ENCODE measurements around the gene SAMD4B.

SAMD4B gene

DNA sequence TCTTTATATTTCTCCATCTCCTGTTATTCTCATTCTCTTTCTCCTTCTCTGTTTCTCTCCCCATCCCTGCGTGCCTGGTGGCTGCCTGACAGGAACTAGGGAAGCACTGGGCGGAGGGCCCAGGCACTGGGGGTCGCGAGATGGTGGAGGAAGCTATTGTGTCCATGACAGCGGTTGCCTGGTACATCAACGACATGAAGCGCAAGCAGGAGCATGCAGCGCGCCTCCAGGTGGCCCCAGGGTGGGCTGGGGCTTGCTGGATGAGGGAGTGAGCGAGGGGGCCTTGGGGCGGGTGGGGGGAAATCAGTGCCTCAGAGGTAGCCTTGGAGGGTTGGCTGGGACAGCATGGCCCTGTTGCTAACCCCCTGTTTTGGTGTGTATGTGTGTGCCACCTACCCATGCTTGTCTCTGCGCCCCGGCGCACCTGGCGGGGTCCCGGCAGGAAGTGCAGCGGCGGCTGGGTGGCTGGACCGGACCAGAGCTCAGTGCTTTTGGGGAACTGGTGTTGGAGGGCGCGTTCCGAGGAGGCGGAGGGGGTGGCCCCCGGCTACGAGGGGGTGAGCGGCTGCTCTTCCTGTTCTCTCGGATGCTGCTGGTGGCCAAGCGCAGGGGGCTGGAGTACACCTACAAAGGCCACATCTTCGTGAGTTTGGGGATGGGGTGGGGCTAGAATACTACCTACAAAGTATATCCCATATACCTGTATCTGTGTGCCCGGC, 75.4 kb downstream of the SAMD4B start:
- TF ChIP-seq, protein P1, sequence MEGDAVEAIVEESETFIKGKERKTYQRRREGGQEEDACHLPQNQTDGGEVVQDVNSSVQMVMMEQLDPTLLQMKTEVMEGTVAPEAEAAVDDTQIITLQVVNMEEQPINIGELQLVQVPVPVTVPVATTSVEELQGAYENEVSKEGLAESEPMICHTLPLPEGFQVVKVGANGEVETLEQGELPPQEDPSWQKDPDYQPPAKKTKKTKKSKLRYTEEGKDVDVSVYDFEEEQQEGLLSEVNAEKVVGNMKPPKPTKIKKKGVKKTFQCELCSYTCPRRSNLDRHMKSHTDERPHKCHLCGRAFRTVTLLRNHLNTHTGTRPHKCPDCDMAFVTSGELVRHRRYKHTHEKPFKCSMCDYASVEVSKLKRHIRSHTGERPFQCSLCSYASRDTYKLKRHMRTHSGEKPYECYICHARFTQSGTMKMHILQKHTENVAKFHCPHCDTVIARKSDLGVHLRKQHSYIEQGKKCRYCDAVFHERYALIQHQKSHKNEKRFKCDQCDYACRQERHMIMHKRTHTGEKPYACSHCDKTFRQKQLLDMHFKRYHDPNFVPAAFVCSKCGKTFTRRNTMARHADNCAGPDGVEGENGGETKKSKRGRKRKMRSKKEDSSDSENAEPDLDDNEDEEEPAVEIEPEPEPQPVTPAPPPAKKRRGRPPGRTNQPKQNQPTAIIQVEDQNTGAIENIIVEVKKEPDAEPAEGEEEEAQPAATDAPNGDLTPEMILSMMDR (IDR thresholded peaks at IDR 0.05; ENCODE audit: low read depth, low read length) = no peak
- no peak for DNase-seq (ENCODE audit: low read depth in 2 of 2)

DNA sequence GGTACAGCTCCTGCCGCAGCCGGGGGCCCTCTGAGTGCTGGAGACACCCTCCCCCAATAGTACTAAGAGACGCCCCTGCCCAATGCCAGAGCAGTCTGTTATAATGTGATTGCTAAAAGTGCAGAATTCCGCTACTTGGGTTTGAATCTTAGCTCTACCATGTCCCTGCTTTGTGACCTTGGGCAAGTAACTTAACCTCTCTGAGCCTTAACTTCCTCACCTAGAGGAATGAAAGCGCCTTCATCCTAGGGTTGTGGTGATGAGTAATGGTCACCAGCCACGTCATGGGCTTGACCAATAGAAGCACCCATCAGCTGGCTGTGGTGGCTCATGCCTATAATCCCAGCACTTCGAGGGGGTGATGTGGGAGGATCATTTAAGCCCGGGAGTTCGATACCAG, 76.8 kb downstream of the SAMD4B start:
- DNase-seq (ENCODE audit: low read depth in 2 of 2) = no peak
- no peak overlapping the region for H3K4me3 ChIP-seq (replicated peaks in 1 of 2; ENCODE audit: low read depth in 2 of 2, low read length in 2 of 2)
- TF ChIP-seq, protein P1 (IDR thresholded peaks at IDR 0.05; ENCODE audit: low read depth, low read length) = no peak

More for the DNA sequence above, 75.4 kb downstream of the SAMD4B start:
- no peak overlapping the region for H3K4me3 ChIP-seq (replicated peaks in 1 of 2; ENCODE audit: low read depth in 2 of 2, low read length in 2 of 2)

DNA sequence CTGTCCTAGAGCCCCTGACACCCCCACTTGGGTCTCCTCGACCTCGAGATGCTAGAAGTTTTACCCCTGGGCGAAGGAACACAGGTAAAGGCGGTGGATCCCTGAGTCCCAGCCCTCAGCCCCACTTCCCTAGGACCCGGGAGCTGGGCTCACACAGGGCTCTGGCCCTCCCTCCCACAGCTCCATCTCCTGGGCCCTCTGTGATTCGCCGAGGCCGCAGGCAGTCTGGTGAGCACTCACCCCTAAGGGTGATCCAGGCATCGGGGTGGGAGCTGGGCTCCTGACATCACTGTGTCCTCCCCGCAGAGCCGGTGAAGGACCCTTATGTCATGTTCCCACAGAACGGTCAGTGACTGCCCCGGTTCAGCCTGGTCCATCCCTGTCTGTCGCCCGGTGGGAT, 78.5 kb downstream of the SAMD4B start:
- no peak overlapping the region for H3K4me3 ChIP-seq (replicated peaks in 1 of 2; ENCODE audit: low read depth in 2 of 2, low read length in 2 of 2)
- TF ChIP-seq, protein P1 (IDR thresholded peaks at IDR 0.05; ENCODE audit: low read depth, low read length) = no peak
- DNase-seq (ENCODE audit: low read depth in 2 of 2) = no peak

DNA sequence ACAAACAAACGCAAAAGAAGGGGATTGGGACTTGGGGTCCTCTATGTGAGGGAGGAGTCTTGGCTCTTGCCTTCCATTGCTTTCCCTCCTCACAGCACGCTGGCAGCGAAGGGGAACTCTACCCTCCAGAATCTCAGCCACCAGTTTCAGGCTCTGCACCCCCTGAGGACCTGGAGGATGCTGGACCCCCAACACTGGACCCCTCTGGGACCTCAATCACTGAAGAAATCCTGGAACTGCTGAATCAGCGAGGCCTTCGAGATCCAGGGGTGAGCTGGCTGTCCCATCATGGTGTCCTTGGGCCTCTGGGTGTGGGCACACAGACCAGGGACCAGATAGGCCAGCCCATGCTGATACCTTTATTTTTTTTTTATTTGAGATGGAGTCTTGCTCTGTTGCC, 79.8 kb downstream of the SAMD4B start:
- TF ChIP-seq, protein P1 (IDR thresholded peaks at IDR 0.05; ENCODE audit: low read depth, low read length) = no peak
- no peak for DNase-seq (ENCODE audit: low read depth in 2 of 2)
- no peak overlapping the region for H3K4me3 ChIP-seq (replicated peaks in 1 of 2; ENCODE audit: low read depth in 2 of 2, low read length in 2 of 2)

DNA sequence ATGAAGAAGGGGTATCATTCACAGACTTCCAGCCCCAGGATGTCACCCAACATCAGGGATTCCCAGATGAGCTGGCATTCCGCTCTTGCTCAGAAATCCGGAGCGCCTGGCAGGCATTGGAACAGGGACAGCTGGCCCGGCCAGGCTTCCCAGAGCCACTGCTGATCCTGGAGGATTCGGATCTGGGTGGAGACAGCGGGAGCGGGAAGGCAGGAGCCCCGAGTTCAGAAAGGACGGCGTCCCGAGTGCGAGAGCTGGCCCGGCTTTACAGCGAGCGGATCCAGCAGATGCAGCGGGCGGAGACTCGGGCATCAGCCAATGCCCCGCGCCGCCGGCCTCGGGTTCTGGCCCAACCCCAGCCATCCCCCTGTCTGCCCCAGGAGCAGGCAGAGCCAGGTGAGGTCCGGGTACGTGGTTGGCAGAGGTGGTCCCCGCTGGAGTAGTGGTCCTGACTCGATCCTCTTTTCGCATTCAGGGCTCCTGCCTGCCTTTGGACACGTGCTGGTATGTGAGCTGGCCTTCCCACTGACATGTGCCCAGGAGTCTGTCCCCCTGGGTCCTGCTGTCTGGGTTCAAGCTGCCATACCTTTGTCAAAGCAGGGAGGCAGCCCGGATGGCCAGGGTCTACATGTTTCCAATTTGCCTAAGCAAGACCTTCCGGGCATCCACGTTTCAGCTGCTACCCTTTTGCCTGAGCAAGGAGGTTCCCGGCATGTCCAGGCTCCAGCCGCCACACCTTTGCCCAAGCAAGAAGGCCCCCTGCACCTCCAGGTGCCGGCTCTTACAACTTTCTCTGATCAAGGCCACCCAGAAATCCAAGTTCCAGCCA, 81.3 kb downstream of the SAMD4B start:
- TF ChIP-seq, protein P1 (IDR thresholded peaks at IDR 0.05; ENCODE audit: low read depth, low read length) = no peak
- H3K4me3 ChIP-seq (replicated peaks in 1 of 2; ENCODE audit: low read depth in 2 of 2, low read length in 2 of 2) = no peak overlapping the region
- DNase-seq (ENCODE audit: low read depth in 2 of 2) = no peak

DNA sequence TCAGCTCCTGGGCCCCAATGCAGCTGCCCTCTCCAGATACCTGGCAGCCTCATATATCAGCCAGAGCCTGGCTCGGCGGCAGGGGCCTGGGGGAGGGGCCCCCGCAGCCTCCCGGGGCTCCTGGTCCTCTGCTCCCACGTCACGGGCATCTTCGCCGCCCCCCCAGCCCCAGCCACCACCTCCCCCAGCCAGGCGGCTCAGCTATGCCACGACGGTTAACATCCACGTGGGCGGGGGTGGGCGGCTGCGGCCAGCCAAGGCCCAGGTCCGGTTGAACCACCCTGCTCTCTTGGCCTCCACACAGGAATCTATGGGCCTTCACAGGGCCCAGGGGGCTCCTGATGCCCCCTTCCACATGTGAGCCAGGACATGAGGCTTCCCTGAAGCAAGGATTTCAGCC, 82.7 kb downstream of the SAMD4B start:
- H3K4me3 ChIP-seq (replicated peaks in 1 of 2; ENCODE audit: low read depth in 2 of 2, low read length in 2 of 2) = no peak overlapping the region
- TF ChIP-seq, protein P1 (IDR thresholded peaks at IDR 0.05; ENCODE audit: low read depth, low read length) = no peak
- DNase-seq (ENCODE audit: low read depth in 2 of 2) = no peak
